ENCODE data around the gene OR51F1.

- TF ChIP-seq CTCF (IDR thresholded peaks at IDR 0.05; ENCODE audit: low read depth, low read length) (no peak), EZH2phosphoT487 (IDR thresholded peaks at IDR 0.05; ENCODE audit: low read depth) (no peak)
Observed at GRCh38 chr11:4798427-4799183, 28.9 kb upstream of the OR51F1 start.

Measured in OCI-LY3 (cell line).